IMR-90 (cell line): ENCODE measurements around the gene SLC35E3.

Experiments
- POLR2A ChIP-seq: IDR thresholded peaks from 2 replicates; pipeline ENCODE4 v1.6.1; 2012; ENCODE audit warnings: mild to moderate bottlenecking, low read depth, low read length
- TF ChIP-seq, protein P1 (sequence below): conservative IDR thresholded peaks from 2 replicates; pipeline ENCODE4 v1.5.1; 2012; ENCODE audit warnings: mild to moderate bottlenecking, low read depth, low read length, improper control_type of control experiment

- TF ChIP-seq, protein P1, sequence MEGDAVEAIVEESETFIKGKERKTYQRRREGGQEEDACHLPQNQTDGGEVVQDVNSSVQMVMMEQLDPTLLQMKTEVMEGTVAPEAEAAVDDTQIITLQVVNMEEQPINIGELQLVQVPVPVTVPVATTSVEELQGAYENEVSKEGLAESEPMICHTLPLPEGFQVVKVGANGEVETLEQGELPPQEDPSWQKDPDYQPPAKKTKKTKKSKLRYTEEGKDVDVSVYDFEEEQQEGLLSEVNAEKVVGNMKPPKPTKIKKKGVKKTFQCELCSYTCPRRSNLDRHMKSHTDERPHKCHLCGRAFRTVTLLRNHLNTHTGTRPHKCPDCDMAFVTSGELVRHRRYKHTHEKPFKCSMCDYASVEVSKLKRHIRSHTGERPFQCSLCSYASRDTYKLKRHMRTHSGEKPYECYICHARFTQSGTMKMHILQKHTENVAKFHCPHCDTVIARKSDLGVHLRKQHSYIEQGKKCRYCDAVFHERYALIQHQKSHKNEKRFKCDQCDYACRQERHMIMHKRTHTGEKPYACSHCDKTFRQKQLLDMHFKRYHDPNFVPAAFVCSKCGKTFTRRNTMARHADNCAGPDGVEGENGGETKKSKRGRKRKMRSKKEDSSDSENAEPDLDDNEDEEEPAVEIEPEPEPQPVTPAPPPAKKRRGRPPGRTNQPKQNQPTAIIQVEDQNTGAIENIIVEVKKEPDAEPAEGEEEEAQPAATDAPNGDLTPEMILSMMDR, result no peak
- TF ChIP-seq POLR2A, result no peak
Measured at GRCh38 chr12:68825569-68826217, 79.7 kb downstream of the SLC35E3 start.
